H1 (cell line): ENCODE measurements around the gene NBEA.

Source experiments
- ASH2L ChIP-seq: fragments of 200-600, 300-600 bp; sonication (generic); IDR thresholded peaks from one replicate; pipeline ENCODE4 v1.7.1; 2017; ENCODE audit warnings: low read length
- CHD1 ChIP-seq: IDR thresholded peaks from 2 replicates; pipeline ENCODE4 v1.6.1; 2012; ENCODE audit warnings: low read depth, low read length, improper control_type of control experiment
- CTCF ChIP-seq, 3 experiments: IDR thresholded peaks; 1 replicate in 2 of 3; 2 replicates in 1 of 3; pipeline versions ENCODE4 v1.5.1 to v1.6.1; 2011; ENCODE audit warnings: low read length in 3 of 3, mild to moderate bottlenecking in 3 of 3, inconsistent platforms in 2 of 3, low read depth in 1 of 3, moderate library complexity in 1 of 3; ENCODE audit not compliant: insufficient read depth in 1 of 3; ENCODE audit errors: control extremely low read depth in 1 of 3
- EP300 ChIP-seq, 2 experiments: IDR thresholded peaks; 1 replicate in 1 of 2; 2 replicates in 1 of 2; pipeline ENCODE4 v1.6.1; 2011 to 2012; ENCODE audit warnings: low read depth in 2 of 2, low read length in 2 of 2, mild to moderate bottlenecking in 2 of 2, borderline replicate concordance in 1 of 2, inconsistent platforms in 1 of 2, moderate library complexity in 1 of 2
- EZH2 ChIP-seq: fragments of 200-600 bp; sonication (generic); IDR thresholded peaks from 2 replicates; pipeline ENCODE4 v1.7.1; 2012; ENCODE audit warnings: low read depth, mild to moderate bottlenecking, moderate library complexity, low read length, inconsistent platforms; ENCODE audit not compliant: severe bottlenecking
- HDAC2 ChIP-seq, 2 experiments: fragments of 300-600 bp in 1 of 2; sonication (generic) in 1 of 2; IDR thresholded peaks; 2 replicates each; pipeline ENCODE4 v1.6.1; 2011 to 2012; ENCODE audit warnings: low read depth in 2 of 2, low read length in 2 of 2, mild to moderate bottlenecking in 2 of 2, moderate library complexity in 2 of 2, borderline replicate concordance in 1 of 2, inconsistent platforms in 1 of 2
- JUN ChIP-seq: IDR thresholded peaks from 2 replicates; pipeline ENCODE4 v1.6.1; 2011; ENCODE audit warnings: low read depth, mild to moderate bottlenecking, improper control_type of control experiment, low read length
- MAX ChIP-seq: IDR thresholded peaks from 2 replicates; pipeline ENCODE4 v1.6.1; 2012; ENCODE audit warnings: inconsistent platforms
- NANOG ChIP-seq: IDR thresholded peaks from 2 replicates; pipeline ENCODE4 v1.6.1; 2011; ENCODE audit warnings: low read length, low read depth, mild to moderate bottlenecking, inconsistent platforms; ENCODE audit not compliant: insufficient read depth, poor library complexity, severe bottlenecking
- NRF1 ChIP-seq: IDR thresholded peaks from 2 replicates; pipeline ENCODE4 v1.6.1; 2011; ENCODE audit warnings: mild to moderate bottlenecking, low read depth, low read length, improper control_type of control experiment
- POLR2AphosphoS5 ChIP-seq: IDR thresholded peaks from 2 replicates; pipeline ENCODE4 v1.6.1; 2011; ENCODE audit warnings: low read depth, low read length
- SIN3A ChIP-seq, 2 experiments: IDR thresholded peaks in 1 of 2; conservative IDR thresholded peaks in 1 of 2; 2 replicates each; pipeline ENCODE4 v1.6.1; 2011 to 2012; ENCODE audit warnings: low read length in 2 of 2, improper control_type of control experiment in 1 of 2, low read depth in 1 of 2, mild to moderate bottlenecking in 1 of 2

- TF ChIP-seq NRF1, result no peak
- no peak for TF ChIP-seq ASH2L
- no peak for TF ChIP-seq EP300 (IDR thresholded peaks at IDR 0.05; ENCODE audit: borderline replicate concordance in 1 of 2, low read depth in 2 of 2, low read length in 2 of 2)
- no peak for TF ChIP-seq MAX
- TF ChIP-seq JUN, result no peak
- TF ChIP-seq SIN3A (conservative IDR thresholded peaks at IDR 0.05 in 1 of 2, IDR thresholded peaks at IDR 0.05 in 1 of 2; ENCODE audit: low read depth in 1 of 2, low read length in 2 of 2), result no peak
- no peak for TF ChIP-seq CTCF (IDR thresholded peaks at IDR 0.05; ENCODE audit: control extremely low read depth in 1 of 3, insufficient read depth in 1 of 3, low read depth in 1 of 3, low read length in 3 of 3)
- TF ChIP-seq NANOG, result no peak
- no peak for TF ChIP-seq POLR2AphosphoS5
- no peak for TF ChIP-seq HDAC2 (IDR thresholded peaks at IDR 0.05; ENCODE audit: borderline replicate concordance in 1 of 2, low read depth in 2 of 2, low read length in 2 of 2)
- TF ChIP-seq EZH2, result no peak
- no peak for TF ChIP-seq CHD1
These were observed 774.7 kb downstream of the NBEA start for GRCh38 chr13:35716729-35717128.
